ENCODE results near the gene SNU13.

GRCh38 chr22:41638124-41638523 lies 50.5 kb downstream of the SNU13 start:
- TF ChIP-seq CTCF (IDR thresholded peaks at IDR 0.05 in 4 of 5, conservative IDR thresholded peaks at IDR 0.05 in 1 of 5) (no peak), POLR2A (IDR thresholded peaks at IDR 0.05) (no peak)

All from gastrocnemius medialis (tissue), 4 donors.